Neuronal stem cell (in vitro differentiated cells): ENCODE results near the gene RASSF9.

Experiments
- DNase-seq: peaks from one replicate; pipeline ENCODE4 v3.0.0-alpha.2; 2013; ENCODE audit warnings: low spot score
- H2AFZ ChIP-seq: one replicate; pipeline ENCODE4 v1.6.1; 2013; ENCODE audit warnings: mild to moderate bottlenecking, low read length, inconsistent platforms
- H2AK5ac ChIP-seq: 2 replicates; pipeline ENCODE4 v1.6.1; 2013; ENCODE audit warnings: low read depth, mild to moderate bottlenecking, inconsistent platforms, low read length, moderate library complexity, mixed read lengths
- H2BK120ac ChIP-seq: 2 replicates; pipeline ENCODE4 v1.6.1; 2013; ENCODE audit warnings: low read depth, mild to moderate bottlenecking, inconsistent platforms, low read length, moderate library complexity, mixed read lengths
- H2BK12ac ChIP-seq: one replicate; pipeline ENCODE4 v1.6.1; 2013; ENCODE audit warnings: low read length, inconsistent platforms
- H2BK15ac ChIP-seq: 2 replicates; pipeline ENCODE4 v1.6.1; 2013; ENCODE audit warnings: mild to moderate bottlenecking, low read length, inconsistent platforms, mixed read lengths
- H2BK5ac ChIP-seq: one replicate; pipeline ENCODE4 v1.6.1; 2013; ENCODE audit warnings: inconsistent platforms, mild to moderate bottlenecking, low read length, moderate library complexity
- H3K14ac ChIP-seq: one replicate; pipeline ENCODE4 v1.6.1; 2013; ENCODE audit warnings: low read length, inconsistent platforms
- H3K18ac ChIP-seq: 2 replicates; pipeline ENCODE4 v1.6.1; 2013; ENCODE audit warnings: low read length, inconsistent platforms
- H3K23ac ChIP-seq: 2 replicates; pipeline ENCODE4 v1.6.1; 2013; ENCODE audit warnings: low read depth, mild to moderate bottlenecking, mixed read lengths, low read length, inconsistent platforms; ENCODE audit not compliant: poor library complexity
- H3K27ac ChIP-seq: replicated peaks from 3 replicates; pipeline ENCODE4 v1.5.1; 2013; ENCODE audit warnings: low read length, inconsistent platforms
- H3K27me3 ChIP-seq, 3 experiments: 2 replicates each; pipeline ENCODE4 v1.6.1; 2013; ENCODE audit warnings: low read length in 3 of 3, mild to moderate bottlenecking in 2 of 3, inconsistent platforms in 1 of 3, low read depth in 1 of 3, mixed read lengths in 1 of 3, moderate library complexity in 1 of 3; ENCODE audit not compliant: control insufficient read depth in 3 of 3, insufficient read depth in 3 of 3
- H3K36me3 ChIP-seq, 2 donors: replicated peaks in 1 of 2; 2 replicates each; pipeline ENCODE4 v1.6.1; 2013; ENCODE audit warnings: low read length in 2 of 2; ENCODE audit not compliant: control insufficient read depth in 2 of 2, insufficient read depth in 2 of 2
- H3K4ac ChIP-seq: 2 replicates; pipeline ENCODE4 v1.6.1; 2013; ENCODE audit warnings: inconsistent platforms, mild to moderate bottlenecking, low read length, moderate library complexity
- H3K4me1 ChIP-seq, 2 donors: 1 replicate in 1 of 2; 2 replicates in 1 of 2; pipeline ENCODE4 v1.6.1; 2013; ENCODE audit warnings: low read length in 2 of 2, low read depth in 1 of 2; ENCODE audit not compliant: control insufficient read depth in 2 of 2, insufficient read depth in 1 of 2
- H3K4me2 ChIP-seq: one replicate; pipeline ENCODE4 v1.6.1; 2013; ENCODE audit warnings: mild to moderate bottlenecking, low read length, inconsistent platforms; ENCODE audit not compliant: insufficient read depth, poor library complexity, severe bottlenecking
- H3K4me3 ChIP-seq, 2 donors: 2 replicates each; pipeline ENCODE4 v1.5.1; 2013; ENCODE audit warnings: low read length in 2 of 2, mild to moderate bottlenecking in 2 of 2, inconsistent platforms in 1 of 2, moderate library complexity in 1 of 2
- H3K79me1 ChIP-seq: one replicate; pipeline ENCODE4 v1.6.1; 2013; ENCODE audit warnings: low read depth, mild to moderate bottlenecking, inconsistent platforms, low read length, moderate library complexity
- H3K9ac ChIP-seq: one replicate; pipeline ENCODE4 v1.6.1; 2013; ENCODE audit warnings: mild to moderate bottlenecking, low read depth, low read length, inconsistent platforms; ENCODE audit not compliant: poor library complexity
- H3K9me3 ChIP-seq, 2 donors: replicated peaks in 1 of 2; 2 replicates each; pipeline versions ENCODE3 to v1.6.1; 2013; ENCODE audit warnings: low read length in 2 of 2, mild to moderate bottlenecking in 2 of 2, inconsistent platforms in 1 of 2, low read depth in 1 of 2, mixed read lengths in 1 of 2, moderate library complexity in 1 of 2; ENCODE audit not compliant: control insufficient read depth in 2 of 2, insufficient read depth in 1 of 2
- H4K8ac ChIP-seq: one replicate; pipeline ENCODE4 v1.6.1; 2013; ENCODE audit warnings: low read depth, mild to moderate bottlenecking, inconsistent platforms, low read length, moderate library complexity
- H4K91ac ChIP-seq: one replicate; pipeline ENCODE4 v1.6.1; 2013; ENCODE audit warnings: low read length, low read depth, mild to moderate bottlenecking, inconsistent platforms; ENCODE audit not compliant: poor library complexity
- WGBS, 2 donors: extraction: QIAGEN DNeasy Blood & Tissue Kit; methylation state at CpG; one replicate each; pipeline ENCODE4 v1.1.7; 2013; ENCODE audit warnings: missing lambda C conversion rate in 2 of 2, mixed read lengths in 1 of 2; ENCODE audit not compliant: insufficient read length in 2 of 2, insufficient replicate concordance in 1 of 2; ENCODE audit errors: extremely low coverage in 2 of 2; 5-methylcytosine and 5-hydroxymethylcytosine counted together

RASSF9 gene

DNA sequence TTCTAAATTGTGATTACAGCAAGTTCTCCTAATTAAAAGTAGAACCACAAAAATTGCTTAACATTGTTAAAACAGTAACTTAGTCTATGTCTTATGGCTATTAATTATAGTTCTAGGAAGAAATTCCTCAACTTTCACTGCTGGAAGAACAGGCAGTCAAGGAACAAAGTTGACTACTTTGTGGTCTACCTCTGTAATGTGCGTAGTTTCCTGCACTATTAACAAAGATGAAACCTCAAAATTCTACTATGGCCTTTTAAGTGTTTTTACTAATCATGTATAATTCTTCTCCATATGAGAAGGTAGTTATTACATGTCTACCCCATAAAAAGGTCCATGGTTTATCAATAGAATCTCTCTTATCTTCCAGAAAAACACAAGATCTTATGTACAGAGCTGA is 7.6 kb downstream of the RASSF9 start:
- Histone ChIP-seq H2BK5ac (no peak overlapping the region), H2BK120ac (no peak overlapping the region), H2BK12ac (no peak overlapping the region), H3K4me2 (no peak overlapping the region), H3K14ac (no peak overlapping the region), H3K23ac (no peak overlapping the region), H2BK15ac (no peak overlapping the region), H3K79me1 (no peaks in the 10 kb centered on the region), H3K36me3 (no peaks in the 10 kb centered on the region), H3K4ac (no peak overlapping the region), H4K8ac (no peak overlapping the region), H2AK5ac (no peak overlapping the region), H4K91ac (no peak overlapping the region), H3K4me3 (no peak overlapping the region), H3K4me1 (no peaks in the 10 kb centered on the region), H3K9me3 (no peaks in the 10 kb centered on the region), H3K27ac (no peak overlapping the region), H3K18ac (no peak overlapping the region), H3K9ac (no peak overlapping the region), H2AFZ (no peak overlapping the region), H3K27me3 (no peaks in the 10 kb centered on the region)
- no CpG with 5 or more reads among the region's 1 CpG for WGBS, 2 donors
- no peak for DNase-seq

GRCh38 chr12:85825746-85826145 is 10.5 kb downstream of the RASSF9 start:
- H3K36me3 ChIP-seq: no peaks in the 10 kb centered on the region
- no peaks in the 10 kb centered on the region for H3K4me1 ChIP-seq
- no peak overlapping the region for H3K23ac ChIP-seq
- no peak overlapping the region for H3K14ac ChIP-seq
- H2BK12ac ChIP-seq: no peak overlapping the region
- H4K8ac ChIP-seq: no peak overlapping the region
- no peaks in the 10 kb centered on the region for H3K27me3 ChIP-seq
- H3K27ac ChIP-seq: no peak overlapping the region
- H2BK120ac ChIP-seq: no peak overlapping the region
- no peak overlapping the region for H2BK15ac ChIP-seq
- H3K18ac ChIP-seq: no peak overlapping the region
- H3K9ac ChIP-seq: no peak overlapping the region
- H2BK5ac ChIP-seq: no peak overlapping the region
- H2AFZ ChIP-seq: no peak overlapping the region
- H3K9me3 ChIP-seq: no peaks in the 10 kb centered on the region
- no peak overlapping the region for H3K4ac ChIP-seq
- no peak for DNase-seq
- no peak overlapping the region for H3K4me2 ChIP-seq
- H4K91ac ChIP-seq: no peak overlapping the region
- no peaks in the 10 kb centered on the region for H3K79me1 ChIP-seq
- H3K4me3 ChIP-seq: no peak overlapping the region
- H2AK5ac ChIP-seq: no peak overlapping the region

- no peak overlapping the region for H3K27ac ChIP-seq
- no peak overlapping the region for H3K4ac ChIP-seq
- no peaks in the 10 kb centered on the region for H3K4me1 ChIP-seq
- H2BK15ac ChIP-seq: no peak overlapping the region
- H3K4me2 ChIP-seq: no peak overlapping the region
- WGBS, 2 donors: no CpG with 5 or more reads among the region's 4 CpGs
- no peaks in the 10 kb centered on the region for H3K79me1 ChIP-seq
- H3K23ac ChIP-seq: no peak overlapping the region
- H2BK5ac ChIP-seq: no peak overlapping the region
- H3K36me3 ChIP-seq: no peaks in the 10 kb centered on the region
- no peaks in the 10 kb centered on the region for H3K27me3 ChIP-seq
- no peak overlapping the region for H3K4me3 ChIP-seq
- no peak overlapping the region for H3K9ac ChIP-seq
- H4K91ac ChIP-seq: no peak overlapping the region
- H2AK5ac ChIP-seq: no peak overlapping the region
- no peak overlapping the region for H3K18ac ChIP-seq
- DNase-seq: no peak
- H2BK12ac ChIP-seq: no peak overlapping the region
- no peak overlapping the region for H2AFZ ChIP-seq
- H3K14ac ChIP-seq: no peak overlapping the region
- no peak overlapping the region for H4K8ac ChIP-seq
- H3K9me3 ChIP-seq: no peaks in the 10 kb centered on the region
- H2BK120ac ChIP-seq: no peak overlapping the region
Measured at GRCh38 chr12:85823436-85824180, 12.6 kb downstream of the RASSF9 start.

GRCh38 chr12:85821759-85822158 is 14.4 kb downstream of the RASSF9 start:
- no peak overlapping the region for H3K18ac ChIP-seq
- no peaks in the 10 kb centered on the region for H3K4me1 ChIP-seq
- H3K14ac ChIP-seq: no peak overlapping the region
- H4K8ac ChIP-seq: no peak overlapping the region
- H4K91ac ChIP-seq: no peak overlapping the region
- H3K27me3 ChIP-seq: no peaks in the 10 kb centered on the region
- H3K27ac ChIP-seq: no peak overlapping the region
- H3K4ac ChIP-seq: no peak overlapping the region
- no peak overlapping the region for H2AK5ac ChIP-seq
- H2BK15ac ChIP-seq: no peak overlapping the region
- H2AFZ ChIP-seq: no peak overlapping the region
- H3K9me3 ChIP-seq: no peaks in the 10 kb centered on the region
- no peak overlapping the region for H3K4me3 ChIP-seq
- H2BK12ac ChIP-seq: no peak overlapping the region
- H3K23ac ChIP-seq: no peak overlapping the region
- no peak overlapping the region for H2BK5ac ChIP-seq
- no peak overlapping the region for H3K9ac ChIP-seq
- no peak for DNase-seq
- no peak overlapping the region for H2BK120ac ChIP-seq
- WGBS, 2 donors: no CpG with 5 or more reads among the region's 5 CpGs
- no peak overlapping the region for H3K4me2 ChIP-seq
- H3K36me3 ChIP-seq: no peaks in the 10 kb centered on the region
- no peaks in the 10 kb centered on the region for H3K79me1 ChIP-seq
